ENCODE data around the gene DLL3.

The DLL3 gene

GRCh38 chr19:39497996-39498797 is 550 bp upstream of the DLL3 start:
- ChIA-PET POLR2A (interaction anchor here (0.5 to 3.5 kb wide), 17 partner anchors 9 to 829 kb away, joined by 3 to 29 read pairs (median 5); partner anchors contain the start of genes EID2B, RPS16, SUPT5H and TIMM50), CTCF (interaction anchor here (0.5 to 4.9 kb wide), 28 partner anchors 10 to 571 kb away, joined by 3 to 59 read pairs (median 4); partner anchors contain the start of genes EID2, EID2B, RPS16 and TIMM50)
- H3K4me1 ChIP-seq (ENCODE audit: control insufficient read depth, insufficient read depth, low read length), result peaks cover 16% of the 10 kb centered on the region
- no peaks in the 10 kb centered on the region for H3K9me3 ChIP-seq (ENCODE audit: control insufficient read depth, insufficient read depth, low read depth, low read length)
- H3K36me3 ChIP-seq (ENCODE audit: control insufficient read depth in 2 of 2, insufficient read depth in 1 of 2, low read length in 2 of 2), result no peaks in the 10 kb centered on the region; a peak in 1 of 3 replicates
- H3K27ac ChIP-seq (ENCODE audit: extremely low read depth, low read depth, low read length), result peak overlapping the region; percentile 2; the same call in 1 of the 2 replicates
- H3K4me3 ChIP-seq (ENCODE audit: low read depth, low read length), result no peak overlapping the region
- no peak for TF ChIP-seq PRDM1 (tag by site-specific recombination; IDR thresholded peaks at IDR 0.05)
- TF ChIP-seq HOXD13 (CRISPR knock-in tag; IDR thresholded peaks at IDR 0.05; ENCODE audit: borderline replicate concordance), result no peak
- TF ChIP-seq HOXC10 (CRISPR knock-in tag; IDR thresholded peaks at IDR 0.05), result no peak
- TF ChIP-seq TRIM28 (IDR thresholded peaks at IDR 0.05; ENCODE audit: borderline replicate concordance, low read length), result peak; percentile 42; the same call in 1 of the 2 replicates
- no peak for TF ChIP-seq ZNF596 (tag by site-specific recombination; IDR thresholded peaks at IDR 0.05)
- no peak for TF ChIP-seq ZNF701 (tag by site-specific recombination; IDR thresholded peaks at IDR 0.05)
- TF ChIP-seq KLF8 (tag by site-specific recombination; IDR thresholded peaks at IDR 0.05), result peak; percentile 67
- TF ChIP-seq CTCF (tag by site-specific recombination; IDR thresholded peaks at IDR 0.05), result peak; percentile 99
- no peak for TF ChIP-seq ZSCAN5A (tag by site-specific recombination; IDR thresholded peaks at IDR 0.05)
- TF ChIP-seq PRDM2 (tag by site-specific recombination; IDR thresholded peaks at IDR 0.05; ENCODE audit: borderline replicate concordance), result no peak
- no peak for TF ChIP-seq ZNF26 (tag by site-specific recombination; IDR thresholded peaks at IDR 0.05)
- TF ChIP-seq ZNF169 (tag by site-specific recombination; IDR thresholded peaks at IDR 0.05), result no peak
- peak; percentile 92 for TF ChIP-seq KLF17 (tag by site-specific recombination; IDR thresholded peaks at IDR 0.05)
- peak; percentile 90; the same call in 1 of the 2 replicates for TF ChIP-seq TSHZ1 (tag by site-specific recombination; IDR thresholded peaks at IDR 0.05; ENCODE audit: borderline replicate concordance)
- peak; percentile 65; the same call in 1 of the 2 replicates for TF ChIP-seq ZNF561 (tag by site-specific recombination; IDR thresholded peaks at IDR 0.05; ENCODE audit: borderline replicate concordance)
- 0 out of 2 replicates have a peak, but pooled peaks have one; percentile 62 for TF ChIP-seq ZNF221 (tag by site-specific recombination; IDR thresholded peaks at IDR 0.05; ENCODE audit: borderline replicate concordance)
- peak; percentile 92 for TF ChIP-seq ZNF398 (tag by site-specific recombination; IDR thresholded peaks at IDR 0.05)
- TF ChIP-seq BCL11B (tag by site-specific recombination; IDR thresholded peaks at IDR 0.05; ENCODE audit: low read depth), result peak; percentile 47; the same call in 1 of the 2 replicates
